SK-N-SH treated with all-trans-retinoic acid at 6 μM for 48 hours (cell line): Measurements from ENCODE around the gene NRIP1.

Experiments
- ATAC-seq: fragments of 200-7000 bp; cut with Tn5 transposase; 3 replicates; pipeline ENCODE4 v1.9.1; 2020; ENCODE audit warnings: mild to moderate bottlenecking, moderate library complexity
- BACH2 ChIP-seq: fragments of 250-450 bp; sonication (Bioruptor Pico); IDR thresholded peaks from 2 replicates; pipeline ENCODE4 v1.9.0; 2021; ENCODE audit warnings: mild to moderate bottlenecking, borderline replicate concordance
- CREB5 ChIP-seq: fragments of 250-450 bp; sonication (Bioruptor Pico); IDR thresholded peaks from 2 replicates; pipeline ENCODE4 v1.5.1; 2020; ENCODE audit warnings: low read depth, mild to moderate bottlenecking, moderate library complexity
- CSDC2 ChIP-seq: fragments of 250-450 bp; sonication (Bioruptor Pico); IDR thresholded peaks from 2 replicates; pipeline ENCODE4 v1.5.0; 2020; ENCODE audit warnings: mild to moderate bottlenecking, moderate library complexity
- ESRRG ChIP-seq: fragments of 250-450 bp; sonication (Bioruptor Pico); IDR thresholded peaks from 2 replicates; pipeline ENCODE4 v1.6.1; 2021; ENCODE audit warnings: mild to moderate bottlenecking
- GLIS3 ChIP-seq: fragments of 250-450 bp; sonication (Bioruptor Pico); IDR thresholded peaks from 2 replicates; pipeline ENCODE4 v1.5.0; 2020; ENCODE audit warnings: mild to moderate bottlenecking, moderate library complexity
- OSR1 ChIP-seq: fragments of 250-450 bp; sonication (Bioruptor Pico); IDR thresholded peaks from 2 replicates; pipeline ENCODE4 v1.8.0; 2022; ENCODE audit warnings: moderate library complexity, mild to moderate bottlenecking, inconsistent platforms
- PATZ1 ChIP-seq: fragments of 250-450 bp; sonication (Bioruptor Pico); IDR thresholded peaks from 2 replicates; pipeline ENCODE4 v1.8.0; 2020; ENCODE audit warnings: mild to moderate bottlenecking, moderate library complexity, borderline replicate concordance
- POU6F1 ChIP-seq: fragments of 250-450 bp; sonication (Bioruptor Pico); IDR thresholded peaks from 2 replicates; pipeline ENCODE4 v1.8.0; 2021; ENCODE audit warnings: low read depth, mild to moderate bottlenecking, moderate library complexity, borderline replicate concordance
- PPARA ChIP-seq: fragments of 250-450 bp; sonication (Bioruptor Pico); IDR thresholded peaks from 2 replicates; pipeline ENCODE4 v1.5.0; 2020; ENCODE audit warnings: mild to moderate bottlenecking, borderline replicate concordance
- RARB ChIP-seq: fragments of 250-450 bp; sonication (Bioruptor Pico); IDR thresholded peaks from 2 replicates; pipeline ENCODE4 v1.8.0; 2021; ENCODE audit warnings: mild to moderate bottlenecking, moderate library complexity
- SNAI2 ChIP-seq: fragments of 250-450 bp; sonication (Bioruptor Pico); IDR thresholded peaks from 2 replicates; pipeline ENCODE4 v1.5.0; 2020; ENCODE audit warnings: mild to moderate bottlenecking, moderate library complexity
- TCF4 ChIP-seq: fragments of 250-450 bp; sonication (Bioruptor Pico); IDR thresholded peaks from 2 replicates; pipeline ENCODE4 v1.8.0; 2021; ENCODE audit warnings: mild to moderate bottlenecking, moderate library complexity, borderline replicate concordance
- TOX ChIP-seq: fragments of 250-450 bp; sonication (Bioruptor Pico); IDR thresholded peaks from 2 replicates; pipeline ENCODE4 v1.8.0; 2021; ENCODE audit warnings: mild to moderate bottlenecking, moderate library complexity, borderline replicate concordance
- TSHZ2 ChIP-seq: fragments of 250-450 bp; sonication (Bioruptor Pico); IDR thresholded peaks from 2 replicates; pipeline ENCODE4 v1.5.0; 2020; ENCODE audit warnings: mild to moderate bottlenecking, moderate library complexity
- ZC3H10 ChIP-seq: fragments of 250-450 bp; sonication (Bioruptor Pico); IDR thresholded peaks from 2 replicates; pipeline ENCODE4 v1.5.1; 2021; ENCODE audit warnings: mild to moderate bottlenecking, moderate library complexity
- ZFP3 ChIP-seq: fragments of 250-450 bp; sonication (Bioruptor Pico); IDR thresholded peaks from 2 replicates; pipeline ENCODE4 v1.5.0; 2020; ENCODE audit warnings: mild to moderate bottlenecking, moderate library complexity
- ZFP30 ChIP-seq: fragments of 450-650 bp; formaldehyde crosslinking; IDR thresholded peaks from 2 replicates; pipeline ENCODE4 v1.5.0; 2022; ENCODE audit warnings: mild to moderate bottlenecking, moderate library complexity
- ZNF565 ChIP-seq: fragments of 450-650 bp; formaldehyde crosslinking; conservative IDR thresholded peaks from 2 replicates; pipeline ENCODE4 v1.5.0; 2020; ENCODE audit warnings: low read depth, mild to moderate bottlenecking, moderate library complexity
- ZNF70 ChIP-seq: fragments of 450-650 bp; formaldehyde crosslinking; IDR thresholded peaks from 2 replicates; pipeline ENCODE4 v1.5.0; 2020; ENCODE audit warnings: mild to moderate bottlenecking, moderate library complexity

The NRIP1 gene

GRCh38 chr21:15042531-15042930 lies 22.3 kb downstream of the NRIP1 start:
- TF ChIP-seq ZFP30 (no peak), TCF4 (CRISPR knock-in tag) (no peak), ESRRG (CRISPR knock-in tag) (no peak), ZNF70 (CRISPR knock-in tag) (no peak), TOX (CRISPR knock-in tag) (no peak), RARB (no peak), POU6F1 (CRISPR knock-in tag) (no peak)

GRCh38 chr21:15039607-15040299 lies 25.0 kb downstream of the NRIP1 start:
- no peak for TF ChIP-seq OSR1 (CRISPR knock-in tag)
- TF ChIP-seq GLIS3 (CRISPR knock-in tag): no peak
- no peak for TF ChIP-seq ZFP30
- no peak for TF ChIP-seq RARB
- TF ChIP-seq CREB5 (CRISPR knock-in tag): no peak
- no peak for TF ChIP-seq ZFP3 (CRISPR knock-in tag)
- TF ChIP-seq ZNF70 (CRISPR knock-in tag): no peak
- TF ChIP-seq PATZ1 (CRISPR knock-in tag): no peak
- no peak for TF ChIP-seq ZNF565 (CRISPR knock-in tag)
- no peak for TF ChIP-seq CSDC2 (CRISPR knock-in tag)
- TF ChIP-seq BACH2: no peak
- TF ChIP-seq PPARA (CRISPR knock-in tag): no peak
- TF ChIP-seq TOX (CRISPR knock-in tag): no peak

More at GRCh38 chr21:15042531-15042930, 22.3 kb downstream of the NRIP1 start:
- no peak for ATAC-seq

GRCh38 chr21:15037900-15038293 lies 26.9 kb downstream of the NRIP1 start:
- no peak for ATAC-seq
- TF ChIP-seq BACH2 (no peak), TSHZ2 (CRISPR knock-in tag) (no peak), RARB (no peak), CSDC2 (CRISPR knock-in tag) (no peak), ZC3H10 (CRISPR knock-in tag) (no peak), ZFP30 (no peak), OSR1 (CRISPR knock-in tag) (no peak), SNAI2 (CRISPR knock-in tag) (no peak), ZFP3 (CRISPR knock-in tag) (no peak), CREB5 (CRISPR knock-in tag) (no peak)
- TF ChIP-seq, all 23 proteins: peak for 0

More at GRCh38 chr21:15039607-15040299, 25.0 kb downstream of the NRIP1 start:
- no peak for ATAC-seq
